ENCODE results near the gene SPTSSA.

DNA sequence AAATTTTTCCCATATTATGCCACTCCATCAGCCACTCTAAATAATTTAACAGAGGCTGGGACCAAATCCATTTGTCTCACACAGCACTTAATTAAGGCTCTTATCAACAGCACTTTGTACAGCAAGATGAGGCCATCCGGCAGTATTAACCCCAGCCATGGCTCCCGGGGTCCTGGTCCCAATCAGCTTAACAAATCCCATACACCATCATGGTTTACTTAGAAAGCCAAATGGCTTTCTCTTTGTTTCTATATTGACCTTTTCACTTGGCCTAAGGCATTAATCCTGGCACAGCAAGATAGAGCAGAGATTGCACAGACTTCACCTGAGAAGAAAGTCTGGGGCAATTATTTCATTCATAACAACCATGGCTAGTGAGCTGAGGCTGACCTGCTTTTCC is 38.6 kb downstream of the SPTSSA start:
- TF ChIP-seq, protein P1, sequence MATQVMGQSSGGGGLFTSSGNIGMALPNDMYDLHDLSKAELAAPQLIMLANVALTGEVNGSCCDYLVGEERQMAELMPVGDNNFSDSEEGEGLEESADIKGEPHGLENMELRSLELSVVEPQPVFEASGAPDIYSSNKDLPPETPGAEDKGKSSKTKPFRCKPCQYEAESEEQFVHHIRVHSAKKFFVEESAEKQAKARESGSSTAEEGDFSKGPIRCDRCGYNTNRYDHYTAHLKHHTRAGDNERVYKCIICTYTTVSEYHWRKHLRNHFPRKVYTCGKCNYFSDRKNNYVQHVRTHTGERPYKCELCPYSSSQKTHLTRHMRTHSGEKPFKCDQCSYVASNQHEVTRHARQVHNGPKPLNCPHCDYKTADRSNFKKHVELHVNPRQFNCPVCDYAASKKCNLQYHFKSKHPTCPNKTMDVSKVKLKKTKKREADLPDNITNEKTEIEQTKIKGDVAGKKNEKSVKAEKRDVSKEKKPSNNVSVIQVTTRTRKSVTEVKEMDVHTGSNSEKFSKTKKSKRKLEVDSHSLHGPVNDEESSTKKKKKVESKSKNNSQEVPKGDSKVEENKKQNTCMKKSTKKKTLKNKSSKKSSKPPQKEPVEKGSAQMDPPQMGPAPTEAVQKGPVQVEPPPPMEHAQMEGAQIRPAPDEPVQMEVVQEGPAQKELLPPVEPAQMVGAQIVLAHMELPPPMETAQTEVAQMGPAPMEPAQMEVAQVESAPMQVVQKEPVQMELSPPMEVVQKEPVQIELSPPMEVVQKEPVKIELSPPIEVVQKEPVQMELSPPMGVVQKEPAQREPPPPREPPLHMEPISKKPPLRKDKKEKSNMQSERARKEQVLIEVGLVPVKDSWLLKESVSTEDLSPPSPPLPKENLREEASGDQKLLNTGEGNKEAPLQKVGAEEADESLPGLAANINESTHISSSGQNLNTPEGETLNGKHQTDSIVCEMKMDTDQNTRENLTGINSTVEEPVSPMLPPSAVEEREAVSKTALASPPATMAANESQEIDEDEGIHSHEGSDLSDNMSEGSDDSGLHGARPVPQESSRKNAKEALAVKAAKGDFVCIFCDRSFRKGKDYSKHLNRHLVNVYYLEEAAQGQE (IDR thresholded peaks at IDR 0.05; ENCODE audit: low read depth, low read length), result no peak
- TF ChIP-seq, protein P2, sequence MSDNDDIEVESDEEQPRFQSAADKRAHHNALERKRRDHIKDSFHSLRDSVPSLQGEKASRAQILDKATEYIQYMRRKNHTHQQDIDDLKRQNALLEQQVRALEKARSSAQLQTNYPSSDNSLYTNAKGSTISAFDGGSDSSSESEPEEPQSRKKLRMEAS (IDR thresholded peaks at IDR 0.05; ENCODE audit: low read depth), result no peak

Data from SK-N-SH (cell line).